Cardiac septum (tissue), 1 donor: ENCODE results near the gene RDH14. TPM values are rescaled to one million over a fixed set of nuclear protein-coding genes. Genes with fewer than 3 reads are reported as not detected.

Experiments
- DNase-seq: peaks from one replicate; pipeline ENCODE4 v3.0.0-alpha.2; 2020; ENCODE audit warnings: low spot score
- intact Hi-C: fragments of 100-400 bp; cut with DNase I; formaldehyde crosslinking; loops from one replicate; pipeline ENCODE4 v1.14.0; 2022
- long read RNA-seq: library from polyadenylated mRNA; unstranded; transcript quantifications from one replicate; pipeline ENCODE4 v2.0.0, GENCODE V29; 2021
- total RNA-seq: library from RNA; stranded (reverse); fragmentation: NEBNext Ultra II Directional; extraction: Animal tissue kit (Norgen Biotek cat#: 25700); gene quantifications from one replicate; pipeline ENCODE4 v1.2.1, GENCODE V29; 2021
- donor health status: DM: no; HTN: no; CAD: no.

Gene RDH14, protein sequence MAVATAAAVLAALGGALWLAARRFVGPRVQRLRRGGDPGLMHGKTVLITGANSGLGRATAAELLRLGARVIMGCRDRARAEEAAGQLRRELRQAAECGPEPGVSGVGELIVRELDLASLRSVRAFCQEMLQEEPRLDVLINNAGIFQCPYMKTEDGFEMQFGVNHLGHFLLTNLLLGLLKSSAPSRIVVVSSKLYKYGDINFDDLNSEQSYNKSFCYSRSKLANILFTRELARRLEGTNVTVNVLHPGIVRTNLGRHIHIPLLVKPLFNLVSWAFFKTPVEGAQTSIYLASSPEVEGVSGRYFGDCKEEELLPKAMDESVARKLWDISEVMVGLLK
- total RNA-seq: 35.4 TPM
- long read RNA-seq, transcript RDH14-201 (2 exons, 1,587 nt): major isoform, 109 of 112 reads
- long read RNA-seq, partial matches to known transcripts: 0 of 112 reads
- long read RNA-seq, other reads (novel, unspliced or antisense): 3 of 112 reads

DNA sequence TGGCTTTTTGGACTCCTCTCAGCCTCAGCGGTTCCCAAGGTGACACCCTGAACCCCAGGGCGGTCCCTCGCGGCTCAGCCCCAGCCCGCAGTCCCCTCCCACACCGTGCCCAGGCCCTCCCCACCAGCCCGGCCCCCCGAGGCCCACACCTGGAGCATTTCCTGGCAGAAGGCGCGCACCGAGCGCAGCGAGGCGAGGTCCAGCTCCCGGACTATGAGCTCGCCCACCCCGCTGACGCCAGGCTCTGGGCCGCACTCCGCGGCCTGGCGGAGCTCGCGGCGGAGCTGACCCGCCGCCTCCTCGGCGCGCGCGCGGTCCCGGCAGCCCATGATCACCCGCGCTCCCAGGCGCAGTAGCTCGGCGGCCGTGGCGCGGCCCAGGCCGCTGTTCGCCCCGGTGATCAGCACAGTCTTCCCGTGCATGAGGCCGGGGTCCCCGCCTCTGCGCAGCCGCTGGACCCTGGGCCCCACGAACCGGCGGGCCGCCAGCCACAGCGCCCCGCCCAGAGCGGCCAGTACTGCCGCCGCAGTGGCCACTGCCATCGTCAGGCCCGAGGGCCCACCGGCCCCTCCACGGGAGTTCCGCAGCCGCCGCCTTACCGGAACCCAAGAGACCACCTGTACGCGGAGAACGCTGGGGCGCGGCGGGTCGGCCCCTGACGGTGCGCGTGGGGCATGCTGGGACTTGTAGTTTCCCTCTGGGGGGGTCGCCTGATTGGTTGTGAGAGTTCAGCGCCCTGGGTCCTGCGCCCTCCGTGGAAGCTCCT is at the start of gene RDH14:
TSS of gene RDH14 (minus strand) at position 623 of the 766 bp plus-strand sequence. CDS start at position 542, 81 bp downstream.
- intact Hi-C loops: loop anchor here (2.0 kb wide), 1 partner anchor 41 kb away; no protein-coding TSS in a partner anchor
- DNase-seq: peak; percentile 95

DNA sequence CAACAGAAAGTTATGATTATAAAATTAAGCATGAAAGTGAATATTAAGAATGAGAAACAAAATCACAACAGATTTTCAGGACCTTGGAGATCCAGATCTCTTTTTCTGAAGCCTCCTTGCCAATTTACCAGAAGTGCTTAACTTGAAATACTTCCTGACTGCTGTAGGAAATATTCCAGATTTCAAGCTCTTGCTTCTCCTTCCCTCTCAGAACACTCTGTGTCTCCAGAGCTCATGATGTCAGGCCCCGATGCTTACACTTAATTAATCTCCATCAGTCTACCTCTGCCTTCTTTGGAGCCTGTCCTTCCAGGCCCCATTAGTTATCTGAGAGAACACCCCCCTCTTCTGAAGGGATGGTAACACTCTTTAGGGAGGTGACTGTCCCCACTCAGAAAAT is 49.6 kb upstream of the RDH14 start:
- intact Hi-C loops: no loop called here
- no peak for DNase-seq

DNA sequence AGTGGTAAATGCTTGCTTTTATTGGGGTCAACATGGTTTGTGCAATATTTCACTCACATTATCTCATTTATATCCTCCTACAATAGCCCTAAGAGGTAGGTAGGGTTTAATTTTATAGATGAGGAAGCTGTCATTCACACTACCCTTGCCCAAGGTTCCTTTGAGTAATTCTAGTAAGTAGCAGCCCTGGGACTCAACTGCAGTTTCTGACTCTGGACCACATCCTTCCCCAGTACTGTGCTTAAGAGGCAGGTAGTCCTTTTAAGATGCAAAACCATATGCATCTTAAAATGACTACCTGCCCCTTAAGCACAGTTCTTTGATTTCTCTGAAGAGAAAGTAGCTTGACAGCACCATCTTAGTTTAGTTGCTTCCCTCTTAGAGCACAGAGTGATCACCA is 44.7 kb upstream of the RDH14 start:
- intact Hi-C loops: no loop called here
- no peak for DNase-seq

DNA sequence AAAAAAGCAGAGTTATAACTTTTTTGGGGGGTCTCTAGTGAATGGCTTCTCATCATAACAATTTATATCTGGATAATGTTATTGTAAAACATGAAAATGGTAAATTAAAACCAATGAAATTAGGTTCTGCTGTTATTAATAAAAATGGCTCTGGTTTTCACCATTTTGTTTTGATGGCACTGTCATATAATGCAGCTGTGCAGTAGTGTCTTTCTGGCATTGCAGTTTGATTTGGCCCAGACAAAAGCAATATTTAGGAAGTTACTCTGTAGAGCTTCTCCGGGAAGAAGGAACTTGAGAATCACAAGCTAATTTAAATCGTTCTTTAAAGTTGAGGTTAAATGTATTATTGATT is 44.1 kb upstream of the RDH14 start:
- intact Hi-C loops: no loop called here
- no peak for DNase-seq

DNA sequence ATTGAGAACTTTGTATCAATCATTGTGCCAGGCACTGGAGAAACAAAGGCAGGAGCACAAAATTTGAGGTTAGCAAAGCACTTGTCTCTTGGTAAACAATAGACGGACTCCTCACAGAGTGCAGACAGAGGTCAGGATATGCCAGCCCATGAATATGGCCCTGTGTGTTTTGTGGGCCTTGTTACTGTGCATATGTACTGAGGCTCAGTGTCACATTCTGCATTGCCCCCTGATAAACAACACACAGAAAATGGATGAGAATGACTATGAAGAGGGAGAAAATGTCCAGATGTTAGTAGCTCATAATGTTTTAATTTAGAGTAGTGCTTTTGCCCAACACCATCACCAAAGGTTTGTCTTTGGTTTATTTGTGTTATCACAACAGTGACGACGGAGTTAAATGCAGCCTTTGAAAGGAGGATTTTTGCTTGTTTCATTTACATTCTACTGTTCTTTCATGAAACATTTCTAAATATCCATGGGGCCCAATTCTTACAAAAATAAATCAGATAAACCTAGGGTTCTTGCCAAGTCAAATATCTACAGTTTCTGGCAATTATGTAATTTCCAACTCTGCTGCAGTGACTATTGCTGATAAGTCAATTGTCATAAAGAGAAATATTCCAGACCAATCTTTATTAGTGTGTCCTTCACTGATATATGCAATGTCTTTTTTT is 43.5 kb upstream of the RDH14 start:
- DNase-seq: no peak
- intact Hi-C loops: no loop called here

DNA sequence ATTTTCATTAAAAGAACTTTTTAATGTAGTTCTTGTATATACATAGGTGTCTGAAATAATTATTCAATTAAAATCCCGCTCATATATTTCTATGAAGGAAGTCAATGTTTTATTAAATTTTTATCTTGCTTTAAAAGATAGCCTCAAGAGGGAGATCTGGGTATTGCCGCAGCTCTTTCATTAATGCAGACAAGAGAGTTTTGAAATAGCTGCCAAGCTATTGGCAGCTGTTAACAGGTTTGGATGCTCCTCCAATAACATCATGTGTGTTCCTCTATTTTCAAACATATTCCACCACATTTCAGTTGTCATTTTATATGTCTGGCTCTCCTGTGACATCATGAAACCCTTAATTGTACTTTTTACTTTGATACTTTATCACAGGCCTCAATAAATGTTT is 41.8 kb upstream of the RDH14 start:
- intact Hi-C loops: no loop called here
- DNase-seq: no peak

DNA sequence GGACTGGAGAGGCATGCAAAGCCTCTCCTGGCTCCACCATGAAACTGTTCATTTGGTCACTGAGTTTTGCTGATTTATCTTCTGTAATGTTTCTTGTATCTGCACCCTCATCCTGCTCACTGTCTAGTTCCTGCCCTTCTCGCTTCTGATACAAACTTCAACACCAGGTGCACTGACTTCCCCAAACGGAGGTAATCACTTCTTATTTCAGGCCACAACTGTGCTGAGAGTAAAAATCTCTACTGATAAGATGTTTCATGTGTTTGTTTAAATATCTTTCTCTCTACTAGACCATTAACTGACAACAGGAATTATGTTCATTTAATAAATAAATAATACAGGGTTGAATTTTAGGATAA is 39.8 kb upstream of the RDH14 start:
- no peak for DNase-seq
- intact Hi-C loops: no loop called here

DNA sequence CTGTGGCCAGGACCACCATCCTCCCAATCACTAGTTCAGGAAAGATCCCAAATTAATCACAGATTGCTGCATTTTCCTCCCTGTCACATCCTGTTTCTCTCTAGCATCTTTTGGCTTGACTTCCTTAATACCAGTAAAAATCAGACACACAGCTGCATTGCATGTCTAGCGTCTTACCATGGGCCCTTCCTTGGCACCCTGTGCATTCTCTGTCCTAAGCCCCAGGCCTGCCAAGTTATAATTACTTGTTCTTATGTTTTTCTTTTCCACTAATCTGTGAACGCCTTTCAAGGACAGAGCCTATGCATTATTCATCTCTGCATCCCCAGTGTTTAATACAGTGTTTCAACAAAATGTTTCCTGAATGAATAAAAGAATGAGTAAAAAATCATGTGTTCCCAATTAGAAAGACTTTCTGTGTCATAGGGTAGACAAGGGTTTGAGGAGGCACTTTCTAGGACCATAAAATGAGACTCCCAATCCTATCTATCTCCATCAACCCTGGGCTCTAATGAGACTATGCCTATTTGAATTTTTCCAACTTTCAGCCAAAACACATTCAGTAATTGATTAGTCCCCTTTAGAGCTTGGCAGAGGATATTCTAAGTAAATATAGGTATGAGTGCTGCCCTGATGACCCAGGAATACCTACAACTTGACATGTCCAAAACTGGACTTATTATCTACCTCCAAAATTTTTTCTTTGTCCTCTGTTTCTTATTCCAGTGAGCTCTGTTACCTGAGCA is 39.2 kb upstream of the RDH14 start:
- no peak for DNase-seq
- intact Hi-C loops: no loop called here

DNA sequence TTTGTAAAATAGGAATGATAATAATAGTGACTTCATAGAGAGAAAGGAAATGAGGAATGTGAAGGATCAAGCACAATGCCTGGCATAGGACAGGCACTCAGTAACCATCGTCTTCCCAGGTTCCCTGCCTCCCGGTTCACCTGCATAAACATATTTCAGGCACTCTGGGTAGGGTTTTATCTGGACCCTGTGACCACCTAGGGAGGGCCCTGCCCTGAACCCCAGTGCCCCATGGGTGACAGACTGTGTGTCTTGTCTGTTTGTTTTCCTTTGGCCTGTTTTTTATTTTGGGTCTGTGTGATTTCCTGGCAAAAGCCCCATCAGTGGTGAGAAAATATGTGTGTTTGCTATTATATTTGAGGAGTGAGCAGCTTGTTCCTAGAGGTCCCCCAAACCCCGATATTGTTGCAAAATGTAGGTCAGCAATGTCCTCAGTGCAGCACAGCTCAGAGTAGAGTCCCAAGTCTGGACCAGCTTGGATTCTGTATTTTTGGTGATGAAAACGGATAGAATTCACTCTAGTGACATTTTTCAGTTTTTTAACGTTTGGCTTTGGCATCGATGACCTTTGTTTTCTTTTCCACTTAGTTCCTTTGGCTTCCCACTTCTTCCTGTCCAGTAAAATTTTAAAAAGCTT is 38.5 kb upstream of the RDH14 start:
- intact Hi-C loops: no loop called here
- DNase-seq: no peak

DNA sequence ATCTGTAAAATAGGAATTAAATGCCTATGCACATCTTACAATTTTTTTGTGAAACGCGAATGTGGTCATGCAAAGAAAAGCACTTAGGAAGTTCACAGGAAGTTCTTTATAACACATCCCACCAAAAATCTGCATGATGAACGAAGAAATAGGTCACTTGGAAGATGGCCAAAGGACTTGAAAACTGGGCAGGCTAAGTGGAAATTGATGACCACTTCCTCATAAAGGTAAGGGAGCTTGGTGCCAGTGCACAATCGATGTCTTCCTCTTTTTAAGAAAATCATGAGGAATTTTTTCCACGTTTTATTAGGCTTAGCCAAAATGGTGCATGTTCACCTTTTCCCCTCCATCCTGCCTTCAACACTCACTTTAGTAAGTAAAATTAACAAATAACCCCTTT is 37.2 kb upstream of the RDH14 start:
- no peak for DNase-seq
- intact Hi-C loops: no loop called here

DNA sequence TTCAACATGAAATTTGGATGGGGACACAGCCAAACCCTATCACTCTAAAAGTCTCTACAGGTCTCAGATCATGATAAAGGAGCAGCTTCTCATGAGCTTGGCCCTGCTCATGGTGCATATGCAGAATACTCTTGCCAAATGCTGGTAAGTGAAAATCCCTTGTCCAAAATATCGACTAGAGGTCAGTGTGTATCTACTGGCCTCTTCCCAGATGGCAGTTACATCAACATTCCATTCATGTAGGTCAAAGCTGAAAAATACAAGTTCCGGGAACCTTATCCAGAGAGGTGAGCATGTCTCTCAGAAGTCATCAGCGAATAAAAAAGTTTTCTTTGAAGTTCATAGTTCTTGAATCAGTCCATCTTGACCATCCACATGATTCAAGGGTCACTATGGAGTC is 36.5 kb upstream of the RDH14 start:
- DNase-seq: no peak
- intact Hi-C loops: no loop called here

DNA sequence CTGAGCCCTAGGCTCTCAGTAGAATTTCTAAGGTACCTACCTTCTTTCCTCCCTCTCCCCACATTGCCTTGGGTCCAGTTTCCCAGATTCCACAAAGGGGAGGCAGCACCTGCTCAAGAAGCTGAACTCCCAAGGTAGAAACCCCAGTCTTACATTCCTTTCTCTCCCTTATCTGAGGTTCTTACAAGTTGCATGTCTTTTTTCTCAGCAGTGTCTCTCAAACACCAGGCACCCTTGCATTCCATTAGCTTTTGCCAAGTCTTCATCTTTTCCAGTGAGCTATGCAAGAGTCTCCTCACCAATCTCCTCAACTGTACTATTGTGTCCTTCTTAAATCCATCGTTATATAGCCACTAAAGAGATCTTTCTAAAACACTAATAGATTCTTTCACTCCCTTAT is 33.0 kb upstream of the RDH14 start:
- DNase-seq: no peak
- intact Hi-C loops: no loop called here

DNA sequence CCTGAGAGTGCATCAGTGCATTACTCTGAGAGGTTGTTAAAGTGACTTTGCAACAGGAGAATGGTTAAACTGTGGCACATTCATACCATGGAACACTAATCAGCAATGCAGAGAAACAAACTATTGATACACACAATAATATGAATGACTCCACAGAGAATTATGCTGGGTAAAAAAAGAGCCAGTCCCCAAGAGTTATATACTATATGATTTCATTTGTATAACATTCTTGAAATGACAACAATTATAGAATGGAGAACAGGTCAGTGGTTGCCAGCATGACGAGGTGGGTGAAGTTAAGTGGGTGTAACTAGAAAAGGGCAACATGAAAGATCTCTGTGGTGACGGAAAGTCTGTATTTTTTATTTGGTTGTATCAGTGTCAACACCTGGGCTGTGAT is 31.9 kb upstream of the RDH14 start:
- intact Hi-C loops: no loop called here

DNA sequence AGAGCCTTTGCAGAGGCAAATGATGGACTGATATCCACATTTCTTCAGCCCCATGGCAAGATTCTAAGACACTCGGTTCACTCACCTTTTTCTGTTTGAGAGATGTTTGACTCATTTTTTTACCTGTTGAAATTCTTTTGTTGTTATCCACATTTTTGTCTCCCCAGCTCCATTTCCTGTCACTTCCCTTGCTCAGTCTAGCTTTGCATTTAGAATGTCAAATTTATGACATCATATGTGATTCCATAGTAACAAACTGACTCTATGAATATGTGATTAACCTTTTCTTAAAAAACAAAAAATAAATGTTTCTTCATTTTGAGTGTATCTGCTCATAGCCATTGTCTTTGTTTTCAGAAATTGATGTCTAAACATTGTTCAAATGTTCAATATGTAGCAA is 28.9 kb upstream of the RDH14 start, which contains the start of gene NT5C1B:
TSS of gene NT5C1B (minus strand) at position 216 of the 400 bp plus-strand sequence. CDS start at position 115, 101 bp downstream.
- no peak for DNase-seq
- intact Hi-C loops: no loop called here

More for the DNA sequence above, 31.9 kb upstream of the RDH14 start:
- no peak for DNase-seq

DNA sequence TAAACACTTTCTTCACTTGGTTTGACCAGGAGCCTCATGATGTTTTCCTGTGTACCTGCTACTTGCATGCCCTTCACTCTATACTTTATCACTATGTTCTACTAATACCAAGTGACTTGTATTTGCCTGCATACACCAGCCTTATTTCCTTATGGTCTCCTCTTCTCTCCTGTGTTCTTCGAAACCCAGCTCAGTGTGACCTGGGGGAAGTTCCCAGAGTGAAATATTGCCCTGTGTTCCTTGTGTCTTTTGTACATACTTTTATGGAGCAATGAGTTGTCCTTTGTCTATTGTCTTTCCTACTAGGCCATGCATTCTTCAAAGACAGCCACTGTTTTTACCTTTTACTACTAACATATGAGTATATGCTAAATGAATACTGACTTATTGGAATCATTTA is 28.3 kb upstream of the RDH14 start:
- intact Hi-C loops: no loop called here
- DNase-seq: no peak

DNA sequence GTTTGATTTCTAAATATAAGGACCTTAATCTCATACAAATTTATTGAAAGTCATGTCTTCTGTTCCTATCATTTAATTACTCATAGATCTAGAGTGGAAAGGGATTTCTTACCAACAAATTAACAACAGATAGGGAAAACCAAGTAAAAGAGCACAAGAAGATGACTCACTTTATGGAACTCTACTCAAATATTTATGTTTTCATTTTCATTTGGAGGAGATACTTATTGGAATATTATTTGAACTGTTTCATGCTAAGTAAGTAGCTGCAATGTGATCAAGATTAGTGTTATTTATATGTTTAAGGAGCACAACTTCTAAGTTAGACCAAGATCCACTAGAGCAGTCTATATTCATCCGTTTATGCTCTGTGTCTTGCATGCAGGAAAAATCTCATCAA is 27.6 kb upstream of the RDH14 start:
- DNase-seq: no peak
- intact Hi-C loops: no loop called here

DNA sequence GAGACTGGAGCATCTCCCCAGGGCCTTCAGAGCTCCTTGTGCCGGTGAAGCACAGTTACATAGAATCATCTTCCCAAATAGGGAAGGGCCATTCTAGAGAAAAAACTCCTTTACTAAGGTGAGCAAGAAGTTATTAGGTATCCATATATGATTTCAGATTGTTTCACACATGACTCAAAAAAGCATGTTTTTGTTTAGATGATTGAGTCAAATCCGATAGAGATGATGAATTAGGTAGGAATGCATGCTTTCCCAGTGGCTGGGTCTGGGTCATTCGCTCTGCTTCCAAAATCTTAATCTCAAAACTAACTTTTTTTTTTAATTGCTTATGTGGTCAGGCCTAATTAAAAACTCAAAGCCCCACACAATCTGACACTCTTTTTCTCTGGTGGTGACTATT is 25.1 kb upstream of the RDH14 start:
- intact Hi-C loops: no loop called here

DNA sequence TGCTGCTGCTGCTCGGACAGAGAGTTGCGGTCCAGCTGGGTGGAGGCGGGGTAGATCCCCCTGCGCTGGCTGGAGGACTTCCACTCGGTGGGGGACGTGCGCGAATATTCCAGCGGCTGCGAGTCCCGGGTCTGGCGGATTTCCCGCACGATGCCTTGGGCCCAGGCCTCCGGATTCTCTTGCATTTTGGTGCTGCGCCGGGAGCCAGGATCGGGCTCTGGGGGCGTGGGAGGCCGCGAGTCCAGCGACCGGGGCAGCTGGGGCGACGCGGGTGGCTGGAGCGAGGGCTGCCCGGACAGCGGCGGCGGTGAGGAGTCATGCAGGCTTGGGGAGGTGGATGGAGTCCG is 24.1 kb upstream of the RDH14 start:
- intact Hi-C loops: no loop called here
- DNase-seq: no peak

More for the DNA sequence above, 25.1 kb upstream of the RDH14 start:
- DNase-seq: no peak

DNA sequence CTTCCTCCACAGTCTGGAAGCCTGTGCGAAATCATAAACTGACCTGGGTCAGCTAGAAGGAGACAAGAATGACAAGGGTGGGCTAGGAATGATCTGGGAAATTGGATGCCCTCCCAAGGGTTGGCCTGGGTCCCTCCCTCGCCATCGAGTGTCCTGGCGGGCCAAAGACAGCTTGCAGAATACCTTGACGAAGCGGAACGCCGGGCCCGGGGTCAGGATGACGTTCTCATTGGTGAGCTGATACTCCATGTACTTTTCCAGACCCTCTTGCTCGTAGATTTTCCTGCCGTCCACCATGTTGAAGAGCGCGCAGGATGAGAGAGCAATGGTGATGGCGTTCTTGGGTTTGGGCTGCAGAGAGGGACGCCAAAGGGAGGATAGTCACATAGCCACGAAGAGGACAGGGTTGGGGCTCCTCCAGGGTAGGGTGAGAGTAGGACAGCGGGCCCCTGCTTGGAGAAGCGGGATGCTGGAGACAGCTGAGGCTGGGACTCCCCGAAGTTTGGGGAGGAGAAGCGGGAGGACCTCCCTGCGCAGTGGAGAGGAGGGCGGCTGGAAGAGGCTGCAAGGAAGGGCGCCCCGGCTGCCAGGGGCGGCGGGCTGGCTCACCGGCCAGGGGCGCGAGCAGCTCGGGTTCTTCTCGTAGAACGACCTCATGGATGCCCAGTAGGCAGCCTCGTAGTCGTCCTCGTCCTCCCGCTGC is 23.6 kb upstream of the RDH14 start:
- intact Hi-C loops: no loop called here
- no peak for DNase-seq
